Kidney (tissue), 14 donors: ENCODE measurements around the gene CELSR2. TPM values are rescaled to one million over a fixed set of nuclear protein-coding genes. Genes with fewer than 3 reads are reported as not detected.

ENCODE experiments used
- DNase-seq, 5 donors: peaks; one replicate each; pipeline ENCODE4 v3.0.0-alpha.2; 2013 to 2020
- FAIRE-seq: peaks from 2 replicates; lab custom pipeline; 2012; peaks lifted over from hg19 to GRCh38; lab: Jason Lieb, UNC
- H3K27ac ChIP-seq, 2 donors: one replicate each; pipeline ENCODE4 v1.7.0; 2013; ENCODE audit warnings: low read depth in 2 of 2, low read length in 2 of 2, inconsistent platforms in 1 of 2
- H3K27me3 ChIP-seq: one replicate; pipeline ENCODE4 v1.7.1; 2013; ENCODE audit warnings: low read length, inconsistent platforms; ENCODE audit not compliant: control insufficient read depth, insufficient read depth
- H3K36me3 ChIP-seq, 3 donors: one replicate each; pipeline versions ENCODE4 v1.7.0 to v1.7.1; 2013; ENCODE audit warnings: low read length in 3 of 3, control low read depth in 1 of 3, inconsistent platforms in 1 of 3; ENCODE audit not compliant: insufficient read depth in 3 of 3, control insufficient read depth in 2 of 3
- H3K4me1 ChIP-seq, 3 donors: one replicate each; pipeline versions ENCODE4 v1.7.0 to v1.7.1; 2013; ENCODE audit warnings: low read length in 3 of 3, inconsistent platforms in 1 of 3, low read depth in 1 of 3; ENCODE audit not compliant: control insufficient read depth in 2 of 3, insufficient read depth in 2 of 3
- H3K4me3 ChIP-seq, 3 donors: one replicate each; pipeline versions ENCODE4 v1.7.0 to v1.8.1; 2013; ENCODE audit warnings: low read length in 3 of 3, control low read depth in 1 of 3, inconsistent platforms in 1 of 3
- H3K9ac ChIP-seq, 3 donors: one replicate each; pipeline versions ENCODE4 v1.7.0 to v1.7.1; 2013; ENCODE audit warnings: low read length in 3 of 3, control low read depth in 1 of 3, inconsistent platforms in 1 of 3
- H3K9me3 ChIP-seq, 3 donors: one replicate each; pipeline versions ENCODE4 v1.7.0 to v1.7.1; 2013; ENCODE audit warnings: low read length in 3 of 3, control low read depth in 1 of 3, inconsistent platforms in 1 of 3; ENCODE audit not compliant: control insufficient read depth in 2 of 3, insufficient read depth in 1 of 3
- CTCF ChIP-seq: IDR thresholded peaks from 3 replicates; pipeline ENCODE4 v1.5.1; 2012; ENCODE audit warnings: mild to moderate bottlenecking, moderate library complexity, borderline replicate concordance; ENCODE audit not compliant: insufficient read depth; ENCODE audit errors: extremely low read depth
- intact Hi-C: fragments of 100-400 bp; cut with DNase I; formaldehyde crosslinking; loops from one replicate; pipeline ENCODE4 v1.11.1; 2022
- polyA plus RNA-seq: library from polyadenylated mRNA; stranded (reverse); fragments of 350-450 nt; fragmentation: Illumina TruSeq; extraction: RNeasy Lipid Tissue Mini Kit (QIAGEN cat#74804); gene quantifications from one replicate; pipeline ENCODE4 v1.2.3, GENCODE V29; 2014; ENCODE audit warnings: low read depth, low replicate concordance; ENCODE audit not compliant: insufficient read depth
- total RNA-seq: library from RNA; stranded (reverse); fragmentation: NEBNext Ultra II Directional; extraction: Animal tissue kit (Norgen Biotek cat#: 25700); gene quantifications from one replicate; pipeline ENCODE4 v1.2.1, GENCODE V29; 2021
- donor health status: control.
- donor health status: control.
- donor health status: control.
- donor health status: control.
- donor health status: control.
- donor health status: DM: yes; HTN: yes; CAD: no.
- donor health status: Normal renal cell carcinoma (clear cell type).

CELSR2 gene
- total and polyA plus RNA-seq, 2 donors from 2014 or later = 10.6 to 65.6 TPM

- TF ChIP-seq CTCF = no peak
- H3K4me3 ChIP-seq = no peak overlapping the region
- no peaks in the 10 kb centered on the region for H3K27me3 ChIP-seq
- peaks cover 0 to 10% (median 4%) of the 10 kb centered on the region in 3 donors for H3K4me1 ChIP-seq
- H3K27ac ChIP-seq = no peak overlapping the region
- H3K9me3 ChIP-seq = no peaks in the 10 kb centered on the region
- peak in 2 of 5 donors; percentile 38 to 71 for DNase-seq
- no peak for FAIRE-seq
- H3K9ac ChIP-seq = no peak overlapping the region
- intact Hi-C loops = loop anchor here (10.0 kb wide), 1 partner anchor 134 kb away; no protein-coding TSS in a partner anchor
- H3K36me3 ChIP-seq = no peaks in the 10 kb centered on the region
Observed at GRCh38 chr1:109270623-109271317, 21.4 kb downstream of the CELSR2 start.

GRCh38 chr1:109271458-109271857 is 22.1 kb downstream of the CELSR2 start:
- no peak for FAIRE-seq
- Histone ChIP-seq H3K36me3 (no peaks in the 10 kb centered on the region), H3K27ac (no peak overlapping the region), H3K9ac (no peak overlapping the region), H3K27me3 (no peaks in the 10 kb centered on the region), H3K4me1 (peaks cover 0 to 10% (median 4%) of the 10 kb centered on the region in 3 donors), H3K4me3 (no peak overlapping the region), H3K9me3 (no peaks in the 10 kb centered on the region)
- intact Hi-C loops = loop anchor here (10.0 kb wide), 1 partner anchor 133 kb away; no protein-coding TSS in a partner anchor
- DNase-seq = peak in 1 of 5 donors; percentile 24
- TF ChIP-seq CTCF = no peak

- no peak overlapping the region for H3K9ac ChIP-seq
- no peak overlapping the region for H3K4me3 ChIP-seq
- peak in 3 of 5 donors; percentile 26 to 71 (median 50) for DNase-seq
- no peaks in the 10 kb centered on the region for H3K27me3 ChIP-seq
- intact Hi-C loops = loop anchor here (10.0 kb wide), 1 partner anchor 133 kb away; no protein-coding TSS in a partner anchor
- no peaks in the 10 kb centered on the region for H3K36me3 ChIP-seq
- peaks cover 2 to 16% (median 5%) of the 10 kb centered on the region in 3 donors for H3K4me1 ChIP-seq
- TF ChIP-seq CTCF = no peak
- no peaks in the 10 kb centered on the region for H3K9me3 ChIP-seq
- H3K27ac ChIP-seq = no peak overlapping the region
- no peak for FAIRE-seq
Observed at GRCh38 chr1:109272021-109272799, 22.9 kb downstream of the CELSR2 start.
